COLO668 (cell line): Measurements from ENCODE around the gene NCAPG.

ENCODE experiments used
- DNase-seq: peaks from one replicate; lab custom pipeline; 2025; ENCODE audit not compliant: unreplicated experiment; lab: John Stamatoyannopoulos, UW

Gene NCAPG

DNA sequence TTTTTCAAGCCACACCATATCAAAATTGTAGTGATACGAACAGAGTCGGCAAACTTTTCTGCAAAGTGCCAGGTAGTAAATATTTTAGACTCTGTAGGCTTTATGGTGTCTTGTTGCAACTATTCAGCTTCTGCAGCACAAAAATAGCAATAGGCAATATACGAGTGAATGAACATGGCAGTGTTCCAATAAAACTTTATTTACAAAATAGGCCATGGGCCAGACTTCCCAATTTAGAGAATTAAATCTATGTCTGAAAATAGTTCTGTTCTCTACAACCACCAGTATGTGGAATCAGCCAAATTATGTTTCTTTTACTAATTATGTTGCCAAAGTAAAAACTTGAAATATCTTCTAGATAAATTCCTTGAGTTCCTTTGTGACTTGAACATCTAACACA is 56.5 kb downstream of the NCAPG start:
- no peak for DNase-seq

DNA sequence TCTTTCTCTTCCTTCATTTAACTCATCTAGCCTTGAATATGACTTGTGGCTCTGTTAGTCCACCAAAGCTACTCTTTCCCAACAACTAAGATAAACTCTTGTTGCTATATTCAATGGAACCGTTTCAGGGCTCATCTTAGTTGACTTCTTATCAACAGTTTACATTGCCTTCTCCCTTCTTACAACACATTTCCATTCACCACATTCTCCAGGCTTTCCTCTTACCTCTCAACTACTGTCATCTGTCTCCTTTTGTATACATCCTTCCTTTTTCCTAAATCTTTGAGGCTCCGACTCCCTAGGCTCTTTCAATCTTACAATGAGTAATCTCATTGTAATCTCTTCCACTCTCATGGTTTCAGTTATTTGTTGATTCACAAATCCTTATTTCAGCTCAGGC is 58.5 kb downstream of the NCAPG start:
- no peak for DNase-seq

DNA sequence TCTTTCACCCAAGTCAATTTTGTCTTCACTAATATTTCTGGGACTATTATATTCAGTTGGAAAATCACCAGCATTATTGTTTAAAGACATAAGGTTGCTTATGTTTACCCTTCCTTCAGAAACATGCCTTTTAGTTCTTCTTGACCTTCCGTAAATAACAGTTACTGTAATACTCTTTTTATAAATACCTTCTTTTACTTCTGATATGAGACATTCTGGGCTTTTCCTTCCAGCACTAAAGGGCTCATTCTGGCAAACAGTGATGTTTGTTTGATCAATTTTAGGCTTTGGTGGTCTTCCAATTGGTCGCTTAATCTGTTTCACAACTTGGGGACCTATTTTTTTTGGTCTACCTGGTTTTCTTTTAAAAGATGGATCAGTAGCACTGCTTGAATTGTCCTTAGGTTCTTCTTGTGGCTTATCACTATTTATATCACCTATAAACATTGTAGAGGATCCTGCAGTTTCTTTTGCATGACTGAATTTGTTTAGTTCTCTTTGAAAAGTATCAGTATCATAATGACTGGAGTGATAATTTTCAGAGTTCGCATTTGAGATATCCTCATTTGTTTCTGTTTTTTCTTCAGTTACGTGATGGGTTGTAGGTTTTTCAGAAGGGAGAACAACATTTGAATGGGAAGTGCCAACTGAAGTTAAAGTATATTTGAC is 64.8 kb downstream of the NCAPG start:
- no peak for DNase-seq

DNA sequence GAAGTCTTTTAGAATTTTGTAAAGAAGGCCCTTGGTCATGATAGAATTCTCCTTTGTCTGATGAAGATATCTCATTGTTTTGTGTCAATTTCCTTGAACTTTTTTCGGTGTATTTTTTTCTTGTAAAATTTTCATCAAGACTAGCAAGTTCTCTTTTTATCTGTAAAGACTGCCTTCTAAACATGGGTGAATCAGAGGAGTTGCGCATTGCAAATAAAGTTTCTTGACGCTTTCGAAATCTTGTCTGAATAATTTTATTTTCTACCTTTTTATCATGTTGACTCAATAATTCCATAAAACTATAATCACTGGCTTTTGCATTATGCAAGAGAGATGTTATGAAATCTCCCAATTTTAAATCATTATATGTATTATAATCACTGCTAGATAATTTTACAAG is 66.2 kb downstream of the NCAPG start:
- DNase-seq, result no peak

DNA sequence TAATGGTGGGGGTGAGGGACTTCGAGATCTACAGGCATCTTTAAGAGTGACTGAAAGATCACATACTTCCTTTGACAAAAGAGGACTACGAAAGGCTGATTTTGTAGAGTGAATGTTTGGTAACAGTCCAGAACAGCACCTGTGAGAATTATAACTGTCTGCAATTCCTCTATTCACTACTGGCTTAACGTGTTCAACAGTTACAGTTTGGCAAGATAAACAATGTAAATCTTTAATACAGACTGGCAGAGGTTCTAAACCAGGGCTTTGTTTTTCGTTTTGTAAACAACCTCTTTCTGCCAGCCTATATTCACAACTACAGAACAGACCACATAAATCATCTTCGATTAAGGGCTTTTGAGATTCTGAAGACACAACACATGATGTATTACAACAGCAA is 66.9 kb downstream of the NCAPG start:
- DNase-seq, result no peak

DNA sequence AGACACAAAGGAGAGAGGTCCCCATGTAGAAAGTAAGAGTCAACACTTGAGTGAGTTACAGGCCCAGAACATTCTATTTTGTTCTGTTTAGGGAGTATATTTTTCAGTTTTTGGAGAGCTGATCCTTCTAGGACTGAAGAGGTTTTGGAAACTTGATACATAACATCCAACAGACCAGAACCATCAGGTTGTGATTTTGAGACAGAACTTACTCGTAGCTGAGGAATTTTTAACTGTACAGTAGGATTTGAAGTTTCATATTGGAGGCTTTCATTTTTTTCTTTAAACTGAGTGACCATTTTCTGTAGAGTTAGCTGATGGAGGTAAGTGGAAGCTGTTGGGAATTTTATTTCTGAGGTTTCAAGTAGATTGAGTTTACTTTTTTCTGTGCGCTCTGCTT is 73.3 kb downstream of the NCAPG start:
- DNase-seq, result no peak

DNA sequence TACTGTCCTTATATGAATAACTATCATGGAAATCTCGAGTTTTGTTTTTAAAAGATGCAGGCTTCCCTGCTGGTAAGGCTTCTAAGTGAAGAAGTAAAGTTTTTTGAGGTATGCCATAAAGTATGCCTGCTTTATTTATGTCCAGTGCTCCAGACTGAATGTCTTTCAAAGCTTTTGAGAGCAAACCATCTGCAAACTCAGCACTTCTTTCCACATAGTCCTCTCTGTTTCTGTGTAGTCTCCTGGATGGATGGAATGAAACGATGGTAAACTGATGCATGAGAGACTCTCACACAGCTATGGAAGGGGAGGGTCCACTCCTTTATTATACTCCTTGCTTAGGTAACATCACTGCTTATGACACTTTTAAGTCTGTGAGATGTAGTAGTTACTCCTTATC is 73.7 kb downstream of the NCAPG start:
- DNase-seq, result no peak

DNA sequence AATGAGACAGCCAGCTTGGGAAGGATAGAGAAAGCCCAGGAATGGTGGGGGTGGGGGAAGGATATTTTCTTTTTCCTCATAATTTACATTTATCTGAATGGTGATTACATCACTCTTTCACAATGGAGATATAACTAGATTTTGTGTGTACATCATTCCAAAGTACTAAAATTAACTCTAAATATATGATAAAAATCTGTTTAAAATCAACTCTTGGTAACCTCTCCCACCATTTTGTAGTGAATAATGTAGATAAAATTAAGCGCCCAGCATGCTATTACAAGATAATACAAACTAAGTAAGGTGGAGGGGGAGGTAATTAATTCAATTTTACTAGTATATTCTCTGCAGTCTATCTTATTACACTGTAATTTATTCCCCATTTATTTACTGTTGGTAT is 78.9 kb downstream of the NCAPG start:
- no peak for DNase-seq

DNA sequence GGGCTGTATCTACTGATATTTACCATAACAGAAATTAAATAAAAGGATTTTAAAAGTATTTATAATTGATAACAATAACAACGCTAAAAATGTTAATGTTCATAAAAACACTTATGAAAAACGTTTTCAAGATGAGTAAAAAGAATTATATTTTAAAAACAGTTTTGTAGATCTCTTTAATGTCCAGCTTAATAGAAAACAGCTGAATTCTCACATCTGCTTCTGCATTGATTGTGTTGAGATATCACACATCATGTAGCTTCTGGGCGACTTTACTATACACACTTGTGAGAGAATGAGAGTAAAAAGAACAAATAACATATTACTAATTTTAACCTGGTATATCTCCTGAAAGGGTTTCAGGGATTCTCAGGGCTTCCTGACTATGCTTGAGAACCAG is 83.6 kb downstream of the NCAPG start:
- DNase-seq, result no peak
